ENCODE results near the gene KIAA1614.
A peak's percentile ranks its signal among the peaks of the same experiment; 100 is the strongest.

The KIAA1614 gene

GRCh38 chr1:180941518-180942275 is 29.0 kb downstream of the KIAA1614 start:
- Mint-ChIP-seq H3K27ac (no peak overlapping the region), H3K9me3 (no peaks in the 10 kb centered on the region), H3K36me3 (ENCODE audit: low read depth) (peaks cover 28% of the 10 kb centered on the region), H3K27me3 (ENCODE audit: low read depth, poor library complexity) (peaks cover 10% of the 10 kb centered on the region), H3K4me3 (no peak overlapping the region), H3K4me1 (peaks cover 34% of the 10 kb centered on the region)
- TF ChIP-seq CTCF (IDR thresholded peaks at IDR 0.05), result no peak
- no peak for DNase-seq

GRCh38 chr1:180945151-180945550 is 32.5 kb downstream of the KIAA1614 start:
- no peak overlapping the region for H3K27ac Mint-ChIP-seq
- H3K4me1 Mint-ChIP-seq, result peaks cover 29% of the 10 kb centered on the region
- peaks cover 4% of the 10 kb centered on the region for H3K27me3 Mint-ChIP-seq (ENCODE audit: low read depth, poor library complexity)
- DNase-seq, result no peak
- peaks cover 54% of the 10 kb centered on the region for H3K36me3 Mint-ChIP-seq (ENCODE audit: low read depth)
- H3K4me3 Mint-ChIP-seq, result no peak overlapping the region
- no peaks in the 10 kb centered on the region for H3K9me3 Mint-ChIP-seq
- TF ChIP-seq CTCF (IDR thresholded peaks at IDR 0.05), result no peak

- DNase-seq, result no peak
- no peak overlapping the region for H3K4me3 Mint-ChIP-seq
- H3K36me3 Mint-ChIP-seq (ENCODE audit: low read depth), result peaks cover 58% of the 10 kb centered on the region
- no peak for TF ChIP-seq CTCF (IDR thresholded peaks at IDR 0.05)
- H3K9me3 Mint-ChIP-seq, result no peaks in the 10 kb centered on the region
- no peak overlapping the region for H3K27ac Mint-ChIP-seq
- peaks cover 3% of the 10 kb centered on the region for H3K27me3 Mint-ChIP-seq (ENCODE audit: low read depth, poor library complexity)
- peaks cover 30% of the 10 kb centered on the region for H3K4me1 Mint-ChIP-seq
Observed at GRCh38 chr1:180945551-180945950, 32.9 kb downstream of the KIAA1614 start.

- peaks cover 61% of the 10 kb centered on the region for H3K36me3 Mint-ChIP-seq (ENCODE audit: low read depth)
Observed at GRCh38 chr1:180946056-180946455, 33.4 kb downstream of the KIAA1614 start.

GRCh38 chr1:180946541-180947498 is 34.1 kb downstream of the KIAA1614 start:
- Mint-ChIP-seq H3K27me3 (ENCODE audit: low read depth, poor library complexity) (peaks cover 3% of the 10 kb centered on the region), H3K4me3 (no peak overlapping the region), H3K4me1 (peaks cover 30% of the 10 kb centered on the region), H3K36me3 (ENCODE audit: low read depth) (peaks cover 61% of the 10 kb centered on the region), H3K9me3 (no peaks in the 10 kb centered on the region), H3K27ac (peak overlapping the region; percentile 47)
- no peak for DNase-seq
- TF ChIP-seq CTCF (IDR thresholded peaks at IDR 0.05), result no peak

More at GRCh38 chr1:180946056-180946455, 33.4 kb downstream of the KIAA1614 start:
- H3K27me3 Mint-ChIP-seq (ENCODE audit: low read depth, poor library complexity), result peaks cover 3% of the 10 kb centered on the region
- TF ChIP-seq CTCF (IDR thresholded peaks at IDR 0.05), result no peak
- H3K4me3 Mint-ChIP-seq, result no peak overlapping the region
- DNase-seq, result no peak
- H3K4me1 Mint-ChIP-seq, result peaks cover 30% of the 10 kb centered on the region
- H3K27ac Mint-ChIP-seq, result no peak overlapping the region
- H3K9me3 Mint-ChIP-seq, result no peaks in the 10 kb centered on the region

Data from nephron progenitor cell (in vitro differentiated cells).